ENCODE measurements around the gene LMLN.

DNA sequence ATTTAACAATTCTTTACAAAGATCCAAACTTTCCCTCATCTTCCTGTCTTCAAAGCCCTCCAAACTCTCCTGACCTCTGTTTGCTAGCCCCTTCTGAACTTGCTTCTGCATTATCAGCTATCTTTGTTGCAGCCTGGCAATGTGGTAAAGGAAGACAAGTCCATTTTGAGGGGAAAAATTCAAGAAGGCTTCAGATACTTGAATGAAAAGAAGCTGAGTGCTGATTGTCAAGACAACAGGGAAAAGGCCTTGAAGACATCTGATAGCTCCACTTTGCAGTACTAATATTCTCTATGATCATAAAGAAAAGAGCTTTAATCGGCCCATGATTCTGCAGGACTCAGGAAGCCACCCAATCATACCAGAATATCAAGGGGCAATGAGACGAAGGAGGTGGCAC, 91.8 kb downstream of the LMLN start:
- TF ChIP-seq ZC3H11A (IDR thresholded peaks at IDR 0.05) (no peak), ZFP36 (IDR thresholded peaks at IDR 0.05; ENCODE audit: borderline replicate concordance, partially characterized antibody) (no peak)
- TF ChIP-seq, protein P1, sequence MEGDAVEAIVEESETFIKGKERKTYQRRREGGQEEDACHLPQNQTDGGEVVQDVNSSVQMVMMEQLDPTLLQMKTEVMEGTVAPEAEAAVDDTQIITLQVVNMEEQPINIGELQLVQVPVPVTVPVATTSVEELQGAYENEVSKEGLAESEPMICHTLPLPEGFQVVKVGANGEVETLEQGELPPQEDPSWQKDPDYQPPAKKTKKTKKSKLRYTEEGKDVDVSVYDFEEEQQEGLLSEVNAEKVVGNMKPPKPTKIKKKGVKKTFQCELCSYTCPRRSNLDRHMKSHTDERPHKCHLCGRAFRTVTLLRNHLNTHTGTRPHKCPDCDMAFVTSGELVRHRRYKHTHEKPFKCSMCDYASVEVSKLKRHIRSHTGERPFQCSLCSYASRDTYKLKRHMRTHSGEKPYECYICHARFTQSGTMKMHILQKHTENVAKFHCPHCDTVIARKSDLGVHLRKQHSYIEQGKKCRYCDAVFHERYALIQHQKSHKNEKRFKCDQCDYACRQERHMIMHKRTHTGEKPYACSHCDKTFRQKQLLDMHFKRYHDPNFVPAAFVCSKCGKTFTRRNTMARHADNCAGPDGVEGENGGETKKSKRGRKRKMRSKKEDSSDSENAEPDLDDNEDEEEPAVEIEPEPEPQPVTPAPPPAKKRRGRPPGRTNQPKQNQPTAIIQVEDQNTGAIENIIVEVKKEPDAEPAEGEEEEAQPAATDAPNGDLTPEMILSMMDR (IDR thresholded peaks at IDR 0.05) = no peak

All from A549 (cell line).